Activated CD8-positive, alpha-beta memory T cell treated with anti-CD3 and anti-CD28 coated beads, Interleukin-2, amount 50 U/mL, for 4 hours (primary cell): ENCODE data around the gene KCNJ15.

ENCODE experiments used
- DNase-seq: peaks from one replicate; pipeline ENCODE4 v3.0.0-alpha.2; 2020

The KCNJ15 gene

DNA sequence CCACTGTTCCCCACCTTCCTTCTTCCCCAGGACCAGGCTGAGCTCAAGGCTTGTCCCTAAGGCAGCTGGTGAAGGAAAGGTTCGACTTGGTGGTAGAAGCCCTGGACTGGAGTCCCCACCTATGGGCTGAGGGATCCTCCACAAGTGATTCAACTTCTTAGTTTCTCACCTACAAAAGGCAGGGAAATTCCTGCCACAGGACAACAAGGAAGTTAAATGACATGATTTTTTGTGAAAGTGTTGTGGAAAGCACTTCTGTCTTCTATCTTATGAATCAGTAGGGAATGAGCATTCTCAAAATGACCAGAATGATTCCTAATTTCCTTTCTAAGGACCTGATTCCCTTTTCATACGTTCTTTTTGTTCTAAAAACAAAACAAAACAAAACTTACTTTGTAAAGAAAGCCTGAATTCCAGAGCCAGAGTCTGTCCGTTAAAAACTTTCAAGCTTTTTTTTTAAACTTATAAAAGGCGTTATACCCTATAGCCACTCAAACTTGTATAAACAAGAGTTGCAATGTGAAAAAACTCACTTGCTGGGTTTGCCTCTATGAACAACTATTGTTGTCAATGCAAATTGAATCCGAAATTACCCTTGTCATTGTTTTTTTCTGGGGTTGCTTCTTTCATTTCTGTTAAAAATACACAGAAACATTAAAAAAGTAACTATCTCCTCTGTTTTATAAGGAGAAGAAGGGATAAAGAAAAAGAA, 12.2 kb downstream of the KCNJ15 start:
- no peak for DNase-seq

DNA sequence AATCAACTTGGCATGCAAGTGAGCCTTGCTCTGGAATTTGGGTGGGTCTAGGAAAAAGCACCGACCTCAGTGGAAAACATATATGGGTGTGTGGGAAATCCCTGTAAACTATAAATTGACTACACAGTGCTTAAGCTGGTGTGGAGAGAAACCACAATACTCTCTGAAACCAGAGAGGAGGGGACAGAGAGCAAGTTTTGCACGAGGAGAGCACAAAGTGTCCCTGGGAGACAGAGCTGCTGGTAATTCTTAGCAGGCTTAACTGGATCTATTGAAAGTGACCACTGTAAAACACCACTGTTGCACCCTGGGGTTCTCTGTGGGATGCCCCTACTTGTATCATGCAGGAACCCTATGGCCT, 12.8 kb downstream of the KCNJ15 start:
- DNase-seq: no peak

DNA sequence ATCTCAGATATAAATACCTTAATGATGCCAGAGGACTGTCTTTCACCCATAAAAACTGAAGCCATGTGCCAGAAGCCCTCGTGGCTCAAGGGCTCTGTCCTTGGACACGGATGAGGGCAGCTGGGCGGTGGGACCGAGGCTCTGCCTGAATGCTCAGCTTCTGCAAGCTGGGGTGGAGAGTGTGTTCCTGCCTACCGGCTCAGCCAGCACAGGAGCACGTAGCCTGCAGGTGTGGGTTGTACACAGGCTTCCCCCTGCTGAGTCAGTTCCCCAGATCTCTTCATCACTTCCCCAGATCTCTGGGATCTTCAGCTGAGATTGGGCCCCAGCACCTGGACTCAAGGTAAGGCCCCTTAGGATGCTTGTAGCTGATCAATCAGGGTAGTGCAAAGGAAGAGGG, 15.4 kb downstream of the KCNJ15 start:
- no peak for DNase-seq

DNA sequence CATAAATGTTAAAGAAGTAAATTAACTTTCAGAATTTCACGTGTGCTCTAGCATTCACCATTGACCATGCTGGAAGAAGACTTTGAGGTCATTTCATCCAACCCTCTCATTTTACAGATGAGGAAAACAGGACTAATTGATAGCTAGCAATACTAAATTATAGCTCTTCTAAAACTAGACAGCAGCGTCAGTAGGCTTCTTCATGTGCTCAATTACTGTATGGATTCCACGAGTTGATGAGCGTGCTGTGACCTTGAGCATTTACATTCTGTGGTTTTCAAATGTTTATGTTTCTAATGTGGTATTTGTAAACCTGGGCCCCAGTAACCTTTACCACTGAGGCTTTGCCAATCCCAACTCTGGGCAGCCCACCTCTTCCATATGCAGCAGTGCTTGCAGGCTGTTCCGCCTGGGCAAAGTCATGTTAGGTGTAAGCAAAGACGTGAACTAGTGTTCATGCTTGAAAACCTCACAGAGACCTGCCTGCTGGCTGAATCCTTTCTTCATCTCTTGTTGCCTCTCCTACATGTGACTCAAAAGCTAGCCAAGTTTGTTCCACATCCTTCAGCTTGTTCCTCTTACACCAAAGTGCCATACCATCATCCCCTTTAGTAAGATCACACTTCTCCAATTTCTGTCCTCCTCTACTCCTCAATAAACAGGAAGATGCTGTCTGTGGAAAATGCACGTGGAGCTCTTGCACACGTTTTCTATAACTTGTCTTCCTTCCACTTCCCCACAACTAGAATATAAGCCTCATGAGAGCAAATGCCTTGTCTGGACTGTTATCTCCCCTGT, 17.2 kb downstream of the KCNJ15 start:
- DNase-seq: no peak

DNA sequence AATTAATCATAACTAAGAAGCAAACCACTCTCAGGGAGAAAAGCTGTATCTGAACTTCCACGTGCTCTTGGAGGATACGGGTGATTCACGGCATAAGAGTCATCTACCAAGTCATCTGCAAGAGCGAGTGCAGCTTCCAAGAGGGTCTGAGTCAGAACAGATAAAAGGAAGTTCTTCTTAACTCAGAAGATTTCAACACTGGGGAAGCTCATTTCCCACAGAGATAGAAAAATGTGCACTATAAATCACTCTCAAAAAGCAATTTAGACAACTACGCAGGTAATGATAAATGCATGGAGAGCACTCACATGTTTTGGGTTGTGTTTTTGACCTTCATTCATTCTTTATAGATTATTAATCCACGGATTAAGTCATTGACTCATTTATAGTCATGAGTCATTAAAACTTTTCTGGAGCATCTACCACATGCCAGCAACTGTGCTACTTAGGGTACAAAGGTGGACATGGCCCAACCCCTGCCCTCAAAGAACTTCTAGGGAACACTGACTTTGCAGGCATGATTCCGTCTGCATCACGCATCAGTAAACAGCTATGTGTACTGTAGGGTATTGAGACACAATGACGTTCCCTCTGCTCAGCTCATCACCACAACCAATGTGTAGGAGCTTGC, 20.8 kb downstream of the KCNJ15 start:
- no peak for DNase-seq

DNA sequence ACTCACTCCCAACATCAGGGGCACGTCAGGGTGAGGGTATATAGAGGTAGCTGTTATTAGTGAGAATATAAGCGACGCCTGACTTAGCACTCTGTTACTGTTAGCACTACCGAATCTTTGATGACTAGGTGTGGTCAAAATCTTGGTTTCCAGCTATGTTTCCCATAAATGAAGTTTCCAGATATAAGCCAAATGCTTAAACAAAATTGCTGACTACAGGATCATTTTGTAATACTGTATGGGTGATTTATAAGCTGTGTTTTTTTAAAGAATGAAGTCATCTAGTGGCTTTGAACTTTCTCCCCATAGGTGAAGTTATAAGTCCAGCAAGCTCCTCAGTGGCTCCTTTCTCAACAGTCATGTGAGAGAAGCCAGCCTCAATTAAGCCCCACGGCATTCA, 23.7 kb downstream of the KCNJ15 start:
- DNase-seq: no peak

DNA sequence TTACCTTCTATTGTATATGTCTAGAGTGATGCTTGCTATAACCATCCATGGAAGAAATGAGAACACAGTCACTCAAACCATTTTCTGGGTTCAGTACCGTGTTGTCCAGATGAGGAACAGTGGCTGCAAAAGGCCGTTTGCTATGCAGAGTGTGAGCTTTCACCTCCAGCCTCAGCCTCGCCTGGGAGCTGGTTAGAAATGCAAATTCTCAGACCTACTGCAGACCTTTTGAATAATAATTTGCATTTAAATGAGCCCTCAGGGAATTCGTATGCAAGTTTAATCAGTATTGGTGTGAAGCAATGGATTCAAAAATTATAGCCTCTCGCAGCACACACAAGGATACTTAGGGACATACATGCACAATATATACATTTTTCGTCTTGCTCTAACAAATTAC, 24.1 kb downstream of the KCNJ15 start:
- no peak for DNase-seq

DNA sequence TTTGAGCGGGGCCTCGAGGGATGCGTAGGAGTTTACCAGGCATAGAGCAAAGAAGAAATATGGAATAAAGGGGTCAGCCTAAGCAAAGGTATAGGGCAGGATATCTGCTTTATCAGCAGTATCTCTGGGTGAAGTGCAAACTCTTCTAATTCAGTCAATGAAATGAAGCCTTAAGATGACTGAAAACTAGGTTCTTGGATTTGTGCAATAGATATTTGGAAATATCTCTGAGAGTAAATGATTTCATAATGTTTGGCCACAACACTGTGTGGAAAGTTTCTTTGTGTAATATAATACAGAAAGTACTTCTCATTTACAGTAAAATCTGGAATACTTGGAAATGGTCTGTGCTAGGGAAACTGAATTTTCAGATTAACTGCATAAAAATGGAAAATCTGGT, 26.1 kb downstream of the KCNJ15 start:
- no peak for DNase-seq

DNA sequence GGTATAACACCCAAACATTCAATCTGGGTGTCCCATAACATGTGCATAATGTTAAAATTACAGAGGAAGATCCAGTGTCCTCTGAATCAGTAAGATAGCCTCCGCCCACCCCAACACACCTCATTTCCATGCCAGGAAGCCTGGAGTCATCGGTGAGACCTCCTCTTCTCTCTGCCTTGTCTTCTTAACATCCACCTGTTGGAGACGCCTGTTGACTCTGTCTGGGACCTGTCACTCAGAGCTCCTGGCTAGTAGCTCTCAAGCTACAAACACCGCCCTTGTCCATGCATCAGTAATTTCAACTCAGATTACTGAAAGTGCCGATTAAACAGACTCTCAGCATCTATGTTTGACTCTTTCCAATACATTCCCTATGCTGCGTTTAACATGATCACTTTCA, 27.4 kb downstream of the KCNJ15 start:
- DNase-seq: no peak

DNA sequence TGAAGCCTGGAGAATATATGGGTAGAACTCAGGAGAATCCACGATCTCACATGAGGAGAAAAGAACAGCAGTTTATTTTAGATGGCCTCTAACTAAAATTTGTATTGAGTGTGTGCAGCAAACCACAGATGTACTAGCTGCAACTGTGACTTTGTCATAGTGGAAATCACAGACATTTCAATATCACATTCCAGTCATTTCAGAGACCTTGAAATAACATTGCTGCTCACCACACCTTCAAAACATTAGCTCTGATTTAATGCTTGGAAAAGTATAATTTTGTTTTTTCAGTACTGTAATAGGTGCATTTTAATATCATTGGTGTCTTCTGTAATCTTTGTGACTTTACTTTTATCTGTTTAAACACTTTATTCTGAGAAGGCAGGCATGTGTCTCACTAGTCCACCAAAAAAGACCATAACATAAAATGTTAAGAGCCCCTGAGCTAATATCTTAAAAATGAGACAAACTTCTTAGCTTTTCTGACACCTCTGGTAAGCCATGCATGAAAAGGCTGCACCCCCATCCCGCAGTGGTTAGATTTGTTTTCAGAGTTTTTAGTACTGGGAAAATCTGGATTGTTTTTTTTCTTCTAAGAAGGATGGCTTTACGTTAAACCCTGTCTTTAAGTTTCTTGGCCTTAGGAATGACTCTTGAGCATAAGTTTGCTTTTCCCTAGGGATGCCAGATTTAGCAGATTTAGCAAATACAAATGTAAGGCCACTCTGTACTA, 30.1 kb downstream of the KCNJ15 start:
- DNase-seq: no peak

DNA sequence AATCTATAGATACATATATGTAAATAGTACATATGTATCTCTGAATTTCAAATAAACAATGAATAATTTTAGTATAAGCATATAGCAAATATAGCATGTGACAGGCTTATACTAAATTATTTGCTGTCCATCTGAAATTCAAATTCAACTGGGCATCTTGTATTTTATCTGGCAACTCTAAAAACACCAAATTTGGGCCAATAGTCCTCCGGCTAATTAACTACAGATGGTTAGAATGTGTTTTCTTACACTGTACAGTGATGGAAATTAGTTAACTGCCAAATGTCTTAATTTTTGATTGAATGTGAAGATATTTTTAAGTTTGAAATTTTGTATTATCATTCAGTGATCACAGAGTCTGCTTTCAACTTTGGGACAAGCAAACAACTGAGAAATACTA, 30.7 kb downstream of the KCNJ15 start:
- no peak for DNase-seq

DNA sequence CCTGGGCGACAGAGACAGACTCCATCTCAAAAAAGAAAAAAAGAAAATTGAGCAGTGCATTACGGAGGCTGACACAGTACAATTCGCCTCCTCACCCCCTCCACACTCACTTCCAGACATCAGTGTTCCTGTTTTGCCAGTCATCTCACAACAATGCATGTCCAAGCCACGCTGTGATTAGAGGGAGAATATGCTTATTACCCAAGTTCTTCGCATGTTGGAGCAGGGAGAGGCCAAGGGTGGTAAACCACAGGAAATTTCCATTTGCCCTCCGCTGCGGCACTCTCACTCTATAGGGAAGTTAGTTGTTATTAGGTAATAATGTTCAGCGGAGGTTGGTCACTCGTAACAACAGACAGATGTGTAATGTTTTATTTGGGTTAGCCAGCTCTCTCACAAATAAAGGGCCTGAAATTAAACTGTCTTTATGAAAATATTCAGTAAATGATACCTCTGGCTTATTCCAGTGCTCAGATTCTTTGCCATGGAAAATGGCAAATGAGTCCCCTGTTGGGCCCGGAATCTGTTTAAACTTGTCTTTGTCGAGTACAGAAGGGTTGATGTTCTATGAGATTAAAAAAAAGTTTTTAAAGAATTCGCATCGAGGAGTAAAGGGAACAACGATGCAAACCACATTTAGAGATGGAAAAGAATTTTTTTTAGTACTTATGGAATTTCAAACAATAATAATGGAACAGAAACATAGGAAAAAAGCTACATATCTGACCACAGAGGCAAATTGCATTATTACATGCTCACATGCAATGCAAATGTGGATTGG, 33.1 kb downstream of the KCNJ15 start:
- no peak for DNase-seq

DNA sequence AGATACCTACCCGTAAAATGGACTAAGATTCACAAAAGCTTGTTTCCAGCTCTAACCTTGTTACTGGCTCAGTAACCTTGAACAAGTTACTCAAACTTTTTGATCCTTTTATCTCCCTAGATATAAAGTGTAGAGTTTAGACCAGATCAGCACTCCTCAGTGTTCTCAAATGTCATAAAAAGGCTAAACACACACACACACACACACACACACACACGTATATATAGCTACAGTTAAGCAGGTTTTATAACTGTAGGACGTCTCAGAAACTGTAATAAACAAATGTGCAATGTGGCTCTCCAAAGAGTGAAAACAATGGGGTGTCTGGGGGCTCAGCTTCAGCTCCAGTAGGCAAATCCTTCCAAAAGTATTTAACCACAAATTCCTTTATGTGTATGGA, 34.0 kb downstream of the KCNJ15 start:
- DNase-seq: no peak

DNA sequence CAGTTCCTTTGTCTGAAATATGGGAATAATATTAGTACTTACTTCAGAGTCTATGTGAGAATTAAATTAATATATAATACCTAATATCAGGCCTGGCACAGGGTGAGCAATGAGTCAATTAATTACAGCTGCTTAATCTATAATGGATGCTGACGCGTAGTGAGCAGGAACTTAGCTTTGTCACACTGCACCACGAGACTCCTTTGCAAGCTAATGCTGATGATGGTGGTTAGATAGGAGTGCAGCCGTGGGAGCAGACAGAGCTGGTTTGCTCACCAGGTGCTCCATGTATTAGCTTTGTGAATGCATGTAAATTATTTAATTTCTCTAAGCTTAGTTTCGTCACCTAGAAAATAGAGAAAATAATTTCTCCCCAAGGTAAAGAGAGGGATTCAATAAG, 35.1 kb downstream of the KCNJ15 start:
- DNase-seq: no peak

DNA sequence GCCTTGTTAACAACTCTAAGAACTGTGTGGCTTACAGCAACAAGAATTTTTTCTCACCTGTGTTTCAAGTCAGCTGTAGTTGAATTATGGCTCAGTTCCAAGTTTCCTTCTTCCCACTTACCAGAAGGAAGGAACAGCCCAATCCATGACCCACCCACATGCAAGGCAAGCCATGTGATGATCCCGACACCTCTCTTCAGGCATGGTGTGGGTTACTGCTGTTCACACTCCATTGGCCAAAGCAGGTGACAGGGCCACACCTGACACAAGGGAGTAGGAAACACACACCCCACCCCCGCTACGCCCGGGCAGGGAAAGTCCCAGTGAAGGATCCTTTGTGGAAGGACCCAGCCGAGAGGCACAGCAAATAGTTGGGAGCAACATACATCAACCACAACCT, 36.3 kb downstream of the KCNJ15 start:
- DNase-seq: no peak

DNA sequence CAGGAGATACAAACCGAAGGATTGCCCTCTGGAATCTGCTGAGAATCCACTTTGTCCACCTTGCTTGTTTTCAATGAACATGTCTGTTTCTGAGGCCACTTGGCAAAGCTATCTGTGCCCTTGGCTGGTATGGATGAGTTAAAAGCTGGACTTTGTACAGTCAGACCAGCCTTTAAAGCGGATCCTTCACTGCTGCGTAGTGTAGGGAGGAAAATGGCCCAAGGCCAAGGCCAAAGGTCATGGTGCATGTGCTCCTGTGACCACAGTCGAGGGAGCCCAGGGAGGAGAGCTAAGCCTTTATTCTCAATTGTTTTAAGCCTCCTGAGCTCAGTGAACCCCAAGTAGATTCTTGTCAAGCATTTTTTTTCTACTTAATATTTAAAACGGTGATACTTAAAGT, 37.0 kb downstream of the KCNJ15 start:
- DNase-seq: no peak

DNA sequence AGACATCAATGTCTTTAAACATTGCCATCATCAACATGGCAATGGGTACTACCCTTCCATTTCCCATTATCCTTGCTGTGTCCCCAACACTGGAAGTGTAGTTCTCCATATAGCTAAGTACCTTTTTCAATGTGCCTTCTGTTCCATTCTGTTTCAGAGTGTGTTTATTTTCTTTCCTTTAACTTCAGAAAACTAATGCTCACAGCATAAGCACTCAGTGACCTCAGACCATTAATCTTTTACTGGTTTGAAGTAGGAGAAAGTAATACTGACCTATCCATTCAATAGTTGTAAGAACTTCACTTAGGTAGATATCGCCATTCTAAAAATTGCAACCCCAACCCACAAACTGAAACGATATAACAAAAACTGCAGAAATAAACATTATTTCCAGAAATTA, 37.8 kb downstream of the KCNJ15 start:
- no peak for DNase-seq

DNA sequence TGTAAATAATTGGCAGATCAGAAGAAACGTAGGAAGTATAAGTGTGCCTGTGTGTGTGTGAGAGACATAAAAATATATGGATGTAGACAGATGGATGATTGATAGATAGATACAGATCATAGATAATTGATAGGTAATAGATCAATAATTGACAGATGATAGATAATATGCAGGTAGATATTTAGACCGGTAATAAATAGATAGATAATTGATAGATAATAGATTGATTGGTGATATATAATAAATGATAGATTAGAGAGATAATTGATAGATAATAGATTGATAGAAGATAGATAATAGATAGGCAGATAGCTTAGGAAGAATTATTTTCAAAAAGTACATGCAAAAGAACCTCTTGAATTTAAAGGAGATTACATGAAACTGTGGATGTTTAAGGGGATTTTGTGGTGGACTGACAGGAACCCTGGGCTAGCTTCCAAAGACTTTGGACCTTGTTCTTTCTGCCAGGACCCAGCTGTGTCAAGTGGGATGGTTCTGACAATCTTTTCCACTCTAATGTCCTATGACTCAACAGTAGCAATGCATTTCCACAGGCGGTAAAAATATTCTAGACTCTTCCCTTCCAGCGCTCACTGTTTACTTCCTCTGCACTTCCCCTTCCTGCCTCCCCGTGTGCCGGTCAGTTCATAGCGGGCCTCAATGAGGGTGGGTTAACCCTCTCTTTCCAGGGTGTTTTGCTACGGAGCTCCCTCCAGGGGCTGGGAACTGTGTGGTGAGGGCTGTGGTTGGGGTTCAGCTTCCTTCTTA, 39.4 kb downstream of the KCNJ15 start:
- no peak for DNase-seq

DNA sequence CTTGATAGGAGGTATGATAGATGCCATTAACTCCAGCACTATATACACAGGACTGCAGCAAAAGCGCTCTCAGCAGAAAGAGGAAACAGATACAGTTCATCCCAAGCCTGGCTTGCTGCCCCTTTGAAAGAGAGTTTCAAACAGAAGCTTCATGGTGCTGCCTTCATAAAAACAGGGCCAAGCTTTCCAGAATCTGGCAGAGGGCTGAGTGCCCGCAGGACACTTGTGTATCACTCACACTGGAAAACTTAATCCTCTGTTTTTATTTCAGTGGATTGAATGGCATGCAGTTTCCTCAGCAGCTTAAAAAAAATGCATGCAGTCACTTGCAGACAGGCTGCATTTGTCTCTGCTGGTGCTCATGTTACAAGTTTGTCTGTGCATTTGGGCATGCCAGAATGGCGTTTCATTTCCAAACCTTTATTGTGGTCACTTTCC, 40.4 kb downstream of the KCNJ15 start:
- no peak for DNase-seq

DNA sequence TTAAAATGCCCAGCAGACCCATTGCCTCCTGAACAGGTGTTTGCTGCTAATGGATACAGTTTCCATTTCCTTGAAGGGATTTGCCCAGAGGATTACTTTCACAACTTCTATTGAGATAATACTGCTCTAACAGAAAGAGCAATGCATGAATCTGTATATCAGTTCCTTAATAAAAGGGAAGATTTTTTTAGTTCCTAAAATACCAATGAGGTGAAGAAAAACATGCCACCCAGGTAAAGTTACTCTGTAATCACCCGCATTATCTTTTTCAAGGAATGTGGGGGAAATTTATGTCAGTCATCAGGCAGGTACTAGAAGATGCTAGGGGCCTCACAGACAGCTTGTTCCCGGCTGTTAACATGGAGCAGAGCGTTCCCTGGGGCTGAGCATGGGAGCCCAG, 41.1 kb downstream of the KCNJ15 start:
- no peak for DNase-seq

DNA sequence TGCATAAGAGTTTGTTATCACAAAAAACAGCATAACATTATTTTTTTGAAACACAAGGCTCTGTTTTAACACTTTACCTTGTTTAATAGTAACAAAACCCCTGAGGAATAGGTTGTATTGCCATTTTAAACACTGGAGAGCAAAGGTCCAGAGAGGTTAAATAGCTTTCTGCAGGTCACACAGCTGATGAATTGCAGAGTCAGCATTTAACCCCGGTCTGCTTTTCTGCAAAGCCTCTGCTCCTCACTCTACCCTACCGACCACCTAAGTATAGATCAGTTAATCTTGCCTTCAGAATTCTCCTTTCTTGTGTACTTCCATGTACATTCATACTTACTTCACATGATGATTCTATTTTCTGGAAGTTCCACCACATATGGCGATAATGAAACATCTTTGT, 42.0 kb downstream of the KCNJ15 start:
- DNase-seq: no peak

DNA sequence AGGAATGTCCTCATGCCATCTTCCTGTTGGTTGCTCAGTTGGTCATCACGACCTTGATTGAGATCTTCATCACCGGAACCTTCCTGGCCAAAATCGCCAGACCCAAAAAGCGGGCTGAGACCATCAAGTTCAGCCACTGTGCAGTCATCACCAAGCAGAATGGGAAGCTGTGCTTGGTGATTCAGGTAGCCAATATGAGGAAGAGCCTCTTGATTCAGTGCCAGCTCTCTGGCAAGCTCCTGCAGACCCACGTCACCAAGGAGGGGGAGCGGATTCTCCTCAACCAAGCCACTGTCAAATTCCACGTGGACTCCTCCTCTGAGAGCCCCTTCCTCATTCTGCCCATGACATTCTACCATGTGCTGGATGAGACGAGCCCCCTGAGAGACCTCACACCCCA, 42.9 kb downstream of the KCNJ15 start:
- DNase-seq: no peak
